DOHH2 (cell line): ENCODE data around the gene P4HA1.
A peak's percentile ranks its signal among the peaks of the same experiment; 100 is the strongest.
"Not testable (repeated sequence)": the region's sequence is repeated elsewhere in the genome, so short reads cannot be mapped to it uniquely, and the experiment has no call there.

Source experiments
- H3F3A ChIP-seq: fragments of 200-600 bp; sonication (generic), shearing (Covaris generic); 2 replicates; pipeline ENCODE4 v1.6.0; 2016; ENCODE audit warnings: antibody characterized with exemption, mild to moderate bottlenecking; ENCODE audit not compliant: control insufficient read depth, insufficient read depth
- H3K27ac ChIP-seq: fragments of 200-600 bp; sonication (generic); 2 replicates; pipeline ENCODE4 v1.5.1; 2014; ENCODE audit warnings: low read depth, mild to moderate bottlenecking, low read length, moderate library complexity
- H3K27me3 ChIP-seq: fragments of 200-600 bp; sonication (generic); 2 replicates; pipeline ENCODE4 v1.6.1; 2014; ENCODE audit warnings: mild to moderate bottlenecking, low read length, mixed read lengths; ENCODE audit not compliant: control insufficient read depth
- H3K36me3 ChIP-seq: fragments of 200-600 bp; sonication (generic); 2 replicates; pipeline ENCODE4 v1.6.1; 2014; ENCODE audit warnings: mild to moderate bottlenecking, low read length, moderate library complexity, mixed read lengths; ENCODE audit not compliant: control insufficient read depth
- H3K4me1 ChIP-seq: fragments of 200-600 bp; sonication (generic); 2 replicates; pipeline ENCODE4 v1.6.1; 2014; ENCODE audit warnings: mild to moderate bottlenecking, low read length, mixed read lengths; ENCODE audit not compliant: control insufficient read depth
- H3K4me2 ChIP-seq: fragments of 200-600 bp; sonication (generic); 2 replicates; pipeline ENCODE4 v1.6.0; 2014; ENCODE audit warnings: mild to moderate bottlenecking, low read length, moderate library complexity
- H3K4me3 ChIP-seq: fragments of 200-600 bp; sonication (generic); 2 replicates; pipeline ENCODE4 v1.5.1; 2014; ENCODE audit warnings: mild to moderate bottlenecking, low read length, mixed read lengths
- H3K79me2 ChIP-seq: fragments of 200-600 bp; sonication (generic); 2 replicates; pipeline ENCODE4 v1.6.1; 2014; ENCODE audit warnings: mild to moderate bottlenecking, low read length, mixed read lengths; ENCODE audit not compliant: control insufficient read depth
- H3K9me2 ChIP-seq: fragments of 200-600 bp; sonication (generic); replicated peaks from 2 replicates; pipeline ENCODE4 v1.6.1; 2014; ENCODE audit warnings: mild to moderate bottlenecking, low read length, mixed read lengths; ENCODE audit not compliant: control insufficient read depth
- H3K9me3 ChIP-seq: fragments of 200-600 bp; sonication (generic); 2 replicates; pipeline ENCODE4 v1.6.1; 2014; ENCODE audit warnings: antibody characterized with exemption, low read length, mixed read lengths; ENCODE audit not compliant: control insufficient read depth, insufficient read depth
- H4K20me1 ChIP-seq: fragments of 200-600 bp; sonication (generic); 2 replicates; pipeline ENCODE4 v1.6.0; 2014; ENCODE audit warnings: low read depth, mild to moderate bottlenecking, antibody characterized with exemption, low read length, moderate library complexity; ENCODE audit not compliant: control insufficient read depth, insufficient read depth
- EZH2phosphoT487 ChIP-seq: fragments of 200-600 bp; sonication (generic); IDR thresholded peaks from 2 replicates; pipeline ENCODE4 v1.6.1; 2017; ENCODE audit warnings: borderline replicate concordance, mild to moderate bottlenecking, antibody characterized with exemption, low read length, moderate library complexity, mixed read lengths
- TF ChIP-seq, protein P1 (sequence below): fragments of 200-600 bp; sonication (generic); IDR thresholded peaks from one replicate; pipeline ENCODE4 v1.5.1; 2014; ENCODE audit warnings: antibody characterized with exemption, mild to moderate bottlenecking, low read depth, low read length; ENCODE audit not compliant: poor library complexity, severe bottlenecking

The P4HA1 gene

DNA sequence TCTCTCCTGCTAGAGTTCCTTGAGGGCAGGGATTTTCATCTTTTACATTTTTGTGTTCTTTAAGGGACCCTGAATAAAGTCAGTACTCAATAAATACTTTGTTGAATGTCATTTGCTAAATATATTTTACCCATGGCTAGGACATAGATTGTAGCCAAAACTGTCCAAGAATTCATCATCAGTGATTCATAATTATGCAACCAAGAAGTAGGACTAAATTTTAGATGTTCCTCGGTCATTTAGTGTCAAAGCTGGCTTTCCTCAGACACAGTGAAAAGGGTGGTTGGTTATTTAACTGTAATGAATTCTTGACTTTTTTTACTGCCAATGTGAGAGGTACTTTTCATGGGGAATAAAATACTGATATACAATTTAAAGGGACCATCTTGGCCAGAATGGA, 16.9 kb upstream of the P4HA1 start:
- TF ChIP-seq, protein P1, sequence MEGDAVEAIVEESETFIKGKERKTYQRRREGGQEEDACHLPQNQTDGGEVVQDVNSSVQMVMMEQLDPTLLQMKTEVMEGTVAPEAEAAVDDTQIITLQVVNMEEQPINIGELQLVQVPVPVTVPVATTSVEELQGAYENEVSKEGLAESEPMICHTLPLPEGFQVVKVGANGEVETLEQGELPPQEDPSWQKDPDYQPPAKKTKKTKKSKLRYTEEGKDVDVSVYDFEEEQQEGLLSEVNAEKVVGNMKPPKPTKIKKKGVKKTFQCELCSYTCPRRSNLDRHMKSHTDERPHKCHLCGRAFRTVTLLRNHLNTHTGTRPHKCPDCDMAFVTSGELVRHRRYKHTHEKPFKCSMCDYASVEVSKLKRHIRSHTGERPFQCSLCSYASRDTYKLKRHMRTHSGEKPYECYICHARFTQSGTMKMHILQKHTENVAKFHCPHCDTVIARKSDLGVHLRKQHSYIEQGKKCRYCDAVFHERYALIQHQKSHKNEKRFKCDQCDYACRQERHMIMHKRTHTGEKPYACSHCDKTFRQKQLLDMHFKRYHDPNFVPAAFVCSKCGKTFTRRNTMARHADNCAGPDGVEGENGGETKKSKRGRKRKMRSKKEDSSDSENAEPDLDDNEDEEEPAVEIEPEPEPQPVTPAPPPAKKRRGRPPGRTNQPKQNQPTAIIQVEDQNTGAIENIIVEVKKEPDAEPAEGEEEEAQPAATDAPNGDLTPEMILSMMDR = no peak
- no peak for TF ChIP-seq EZH2phosphoT487
- H3K4me2 ChIP-seq = no peak overlapping the region

DNA sequence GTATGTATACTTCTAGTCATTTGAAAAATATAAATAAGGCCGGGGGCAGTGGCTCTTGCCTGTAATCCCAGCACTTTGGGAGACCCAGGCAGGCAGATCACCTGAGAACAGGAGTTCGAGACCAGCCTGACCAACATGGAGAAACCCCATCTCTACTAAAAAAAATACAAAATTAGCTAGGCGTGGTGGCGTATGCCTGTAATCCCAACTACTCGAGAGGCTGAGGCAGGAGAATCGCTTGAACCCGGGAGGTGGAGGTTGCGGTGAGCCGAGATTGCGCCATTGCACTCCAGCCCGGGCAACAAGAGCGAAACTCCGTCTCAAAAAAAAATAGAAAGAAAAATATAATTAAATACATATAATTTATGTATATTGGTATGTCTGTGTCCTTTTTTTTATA, 15.4 kb upstream of the P4HA1 start:
- Histone ChIP-seq H3K4me2 (peak overlapping the region; percentile 91; the same call in 1 of the 2 replicates), H3K9me3 (peaks cover 11% of the 10 kb centered on the region; the same call in 1 of the 2 replicates), H3F3A (peaks cover 30% of the 10 kb centered on the region), H3K4me3 (peak overlapping the region; percentile 87; the same call in 1 of the 2 replicates), H3K4me1 (peaks cover 11% of the 10 kb centered on the region)
- H3K9me2 ChIP-seq, H3K79me2 ChIP-seq, H3K27me3 ChIP-seq, H3K36me3 ChIP-seq, H3K27ac ChIP-seq, H4K20me1 ChIP-seq: not testable (repeated sequence)

More for the DNA sequence above, 16.9 kb upstream of the P4HA1 start:
- Histone ChIP-seq H3K9me2 (no peaks in the 10 kb centered on the region), H3K27ac (no peak overlapping the region), H4K20me1 (no peaks in the 10 kb centered on the region), H3K4me1 (peaks cover 20% of the 10 kb centered on the region), H3K4me3 (no peak overlapping the region), H3K36me3 (peaks cover 3% of the 10 kb centered on the region; the same call in 1 of the 2 replicates), H3K79me2 (peaks cover 3% of the 10 kb centered on the region), H3F3A (peaks cover 33% of the 10 kb centered on the region), H3K27me3 (no peaks in the 10 kb centered on the region), H3K9me3 (peaks cover 11% of the 10 kb centered on the region; the same call in 1 of the 2 replicates)

DNA sequence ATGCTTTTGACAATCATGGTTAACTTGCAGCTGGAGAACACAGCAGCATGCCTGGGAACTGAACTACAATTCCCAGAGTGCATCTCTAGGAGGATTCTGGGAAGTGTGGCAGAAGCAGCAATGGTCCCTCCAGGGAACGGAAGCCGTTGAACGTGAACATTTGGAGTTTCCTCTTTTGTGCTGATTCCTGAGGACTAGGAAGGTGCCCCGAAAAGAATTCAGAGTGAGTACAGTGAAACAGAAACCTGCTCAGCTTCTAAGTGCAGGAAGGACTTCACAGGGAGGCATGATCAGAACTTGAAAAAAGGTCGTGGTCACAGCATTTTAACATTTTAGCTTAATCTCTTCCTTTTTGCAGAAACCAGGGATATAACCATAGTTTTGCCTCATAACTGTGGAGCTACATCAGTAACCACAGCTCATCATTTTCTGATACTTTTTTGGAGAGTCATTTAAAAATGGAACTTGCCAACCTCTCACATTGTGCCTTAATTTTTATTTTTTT, 13.7 kb upstream of the P4HA1 start, which contains the start of gene NUDT13:
Gene NUDT13 (plus strand): TSS at position 111 of the 505 bp plus-strand sequence. CDS start 3,911 bp downstream, outside the sequence.
- Histone ChIP-seq H3K27ac (peak within 1 kb of the TSS; percentile 79), H3K4me2 (peak within 1 kb of the TSS; percentile 91), H3K27me3 (no peaks in the 10 kb centered on the region), H4K20me1 (no peaks in the 10 kb centered on the region), H3K79me2 (peaks cover 3% of the 10 kb centered on the region), H3K36me3 (peaks cover 3% of the 10 kb centered on the region; the same call in 1 of the 2 replicates), H3K9me3 (peaks cover 11% of the 10 kb centered on the region; the same call in 1 of the 2 replicates), H3F3A (peaks cover 26% of the 10 kb centered on the region), H3K4me3 (peak within 1 kb of the TSS; percentile 87), H3K9me2 (no peaks in the 10 kb centered on the region), H3K4me1 (peaks cover 11% of the 10 kb centered on the region)
- no peak for TF ChIP-seq EZH2phosphoT487
- TF ChIP-seq, protein P1 = no peak

DNA sequence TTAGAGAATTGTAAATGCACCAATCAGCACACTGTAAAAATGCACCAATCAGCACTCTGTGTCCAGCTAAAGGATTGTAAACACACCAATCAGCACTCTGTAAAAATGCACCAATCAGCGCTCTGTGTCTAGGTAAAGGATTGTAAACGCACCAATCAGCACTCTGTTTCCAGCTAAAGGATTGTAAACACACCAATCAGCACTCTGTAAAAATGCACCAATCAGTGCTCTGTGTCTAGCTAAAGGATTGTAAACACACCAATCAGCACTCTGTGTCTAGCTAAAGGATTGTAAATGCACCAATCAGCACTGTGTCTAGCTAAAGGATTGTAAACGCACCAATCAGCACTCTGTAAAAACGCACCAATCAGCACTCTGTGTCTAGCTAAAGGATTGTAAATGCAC, 12.6 kb upstream of the P4HA1 start:
- H3F3A ChIP-seq = peaks cover 26% of the 10 kb centered on the region
- H3K9me2 ChIP-seq, H3K4me3 ChIP-seq, H3K4me2 ChIP-seq, H4K20me1 ChIP-seq, H3K27me3 ChIP-seq, H3K79me2 ChIP-seq, H3K36me3 ChIP-seq, H3K27ac ChIP-seq: not testable (repeated sequence)
- peaks cover 11% of the 10 kb centered on the region; the same call in 1 of the 2 replicates for H3K9me3 ChIP-seq
- peaks cover 11% of the 10 kb centered on the region for H3K4me1 ChIP-seq
